ENCODE measurements around the gene STK32B.

STK32B gene

GRCh38 chr4:5067908-5068307 is 16.6 kb downstream of the STK32B start:
- Histone ChIP-seq H3K4me3 (ENCODE audit: low read depth, low read length) (no peak overlapping the region), H3K36me3 (no peaks in the 10 kb centered on the region), H3K4me1 (no peaks in the 10 kb centered on the region), H3K9me3 (no peaks in the 10 kb centered on the region), H3K27me3 (no peaks in the 10 kb centered on the region; the same call in 1 of the 2 replicates)
- no peak for TF ChIP-seq CTCF (IDR thresholded peaks at IDR 0.05; ENCODE audit: low read depth, low read length)
- DNase-seq: no peak

- no peak overlapping the region for H3K4me3 ChIP-seq (ENCODE audit: low read depth, low read length)
- no peaks in the 10 kb centered on the region for H3K36me3 ChIP-seq
- no peaks in the 10 kb centered on the region for H3K4me1 ChIP-seq
- peaks cover under 1% of the 10 kb centered on the region; the same call in 1 of the 2 replicates for H3K27me3 ChIP-seq
- no peak for TF ChIP-seq CTCF (IDR thresholded peaks at IDR 0.05; ENCODE audit: low read depth, low read length)
- no peaks in the 10 kb centered on the region for H3K9me3 ChIP-seq
- DNase-seq: no peak
Observed at GRCh38 chr4:5069901-5070300, 18.6 kb downstream of the STK32B start.

DNA sequence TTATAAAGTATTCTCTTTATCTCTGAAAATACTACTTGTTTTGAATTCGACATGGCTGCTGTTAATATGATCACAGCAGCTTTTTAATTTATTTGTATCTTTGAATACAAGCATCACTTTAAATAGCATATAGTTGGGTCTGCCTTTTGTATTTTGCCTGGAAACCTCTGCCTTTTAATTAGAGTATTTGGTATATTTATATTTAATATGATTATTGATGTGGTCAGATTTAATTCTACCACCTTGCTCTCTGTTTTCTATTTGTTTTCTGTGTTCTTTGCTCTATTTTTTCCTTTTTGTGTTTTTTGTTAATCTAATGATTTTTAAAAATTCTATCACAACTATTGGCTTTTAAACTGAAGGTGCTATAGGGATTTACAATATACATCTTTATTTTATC is 21.7 kb downstream of the STK32B start:
- no peak for TF ChIP-seq CTCF (IDR thresholded peaks at IDR 0.05; ENCODE audit: low read depth, low read length)
- H3K9me3 ChIP-seq: no peaks in the 10 kb centered on the region
- no peaks in the 10 kb centered on the region for H3K4me1 ChIP-seq

GRCh38 chr4:5078009-5078408 is 26.7 kb downstream of the STK32B start:
- Histone ChIP-seq H3K27me3 (peaks cover 5% of the 10 kb centered on the region), H3K4me1 (no peaks in the 10 kb centered on the region), H3K36me3 (no peaks in the 10 kb centered on the region), H3K4me3 (ENCODE audit: low read depth, low read length) (no peak overlapping the region), H3K9me3 (no peaks in the 10 kb centered on the region)
- TF ChIP-seq CTCF (IDR thresholded peaks at IDR 0.05; ENCODE audit: low read depth, low read length): no peak
- no peak for DNase-seq

More for the DNA sequence above, 21.7 kb downstream of the STK32B start:
- peaks cover 3% of the 10 kb centered on the region for H3K27me3 ChIP-seq
- no peak for DNase-seq
- H3K36me3 ChIP-seq: no peaks in the 10 kb centered on the region
- no peak overlapping the region for H3K4me3 ChIP-seq (ENCODE audit: low read depth, low read length)

GRCh38 chr4:5079581-5079980 is 28.3 kb downstream of the STK32B start:
- H3K36me3 ChIP-seq: no peaks in the 10 kb centered on the region
- H3K4me1 ChIP-seq: no peaks in the 10 kb centered on the region
- no peaks in the 10 kb centered on the region for H3K9me3 ChIP-seq
- no peak overlapping the region for H3K4me3 ChIP-seq (ENCODE audit: low read depth, low read length)
- DNase-seq: no peak
- H3K27me3 ChIP-seq: peaks cover 5% of the 10 kb centered on the region
- no peak for TF ChIP-seq CTCF (IDR thresholded peaks at IDR 0.05; ENCODE audit: low read depth, low read length)

- DNase-seq: no peak
- Histone ChIP-seq H3K9me3 (no peaks in the 10 kb centered on the region), H3K27me3 (peaks cover 3% of the 10 kb centered on the region; the same call in 1 of the 2 replicates), H3K4me3 (ENCODE audit: low read depth, low read length) (no peak overlapping the region), H3K36me3 (no peaks in the 10 kb centered on the region), H3K4me1 (no peaks in the 10 kb centered on the region)
- TF ChIP-seq CTCF (IDR thresholded peaks at IDR 0.05; ENCODE audit: low read depth, low read length): no peak
Observed at GRCh38 chr4:5081441-5081999, 30.2 kb downstream of the STK32B start.

All from BE2C (cell line).